Esophagus muscularis mucosa (tissue), 4 donors: ENCODE measurements around the gene SNCG.

ENCODE experiments used
- CTCF ChIP-seq, 3 experiments: fragments of 200-600 bp in 2 of 3; fragments of 450-650 bp in 1 of 3; sonication (generic) in 2 of 3; IDR thresholded peaks; one replicate each; pipeline ENCODE4 v1.5.1; 2017 to 2019; ENCODE audit warnings: antibody characterized with exemption in 3 of 3, mild to moderate bottlenecking in 2 of 3, moderate library complexity in 1 of 3
- EP300 ChIP-seq: sonication (generic); formaldehyde crosslinking; IDR thresholded peaks from one replicate; pipeline ENCODE4 v1.6.1; 2017; ENCODE audit warnings: antibody characterized with exemption
- POLR2A ChIP-seq: fragments of 450-650 bp; IDR thresholded peaks from one replicate; pipeline ENCODE4 v1.6.1; 2017; ENCODE audit warnings: antibody characterized with exemption, moderate library complexity, mild to moderate bottlenecking, low read depth
- POLR2AphosphoS5 ChIP-seq, 2 donors: sonication (generic); formaldehyde crosslinking; IDR thresholded peaks; one replicate each; pipeline ENCODE4 v1.6.1; 2017; ENCODE audit warnings: antibody characterized with exemption in 2 of 2

- no peak for TF ChIP-seq CTCF (IDR thresholded peaks at IDR 0.05)
- TF ChIP-seq EP300: no peak
- TF ChIP-seq POLR2AphosphoS5 (IDR thresholded peaks at IDR 0.05): no peak
- no peak for TF ChIP-seq POLR2A
Observed at GRCh38 chr10:86992929-86993328, 34.5 kb downstream of the SNCG start.
